Cardiac ventricle fibroblast (primary cell): ENCODE measurements around the gene TAF12. TPM values are rescaled to one million over a fixed set of nuclear protein-coding genes. Genes with fewer than 3 reads are reported as not detected.

Experiments
- total RNA-seq: library from RNA; depleted of rRNA; stranded (reverse); fragments of >200 nt; gene quantifications from 2 replicates; pipeline ENCODE4 v1.2.3, GENCODE V29; 2015

The TAF12 gene, protein sequence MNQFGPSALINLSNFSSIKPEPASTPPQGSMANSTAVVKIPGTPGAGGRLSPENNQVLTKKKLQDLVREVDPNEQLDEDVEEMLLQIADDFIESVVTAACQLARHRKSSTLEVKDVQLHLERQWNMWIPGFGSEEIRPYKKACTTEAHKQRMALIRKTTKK
- total RNA-seq, result 24.1 and 29.5 TPM in 2 replicates

DNA sequence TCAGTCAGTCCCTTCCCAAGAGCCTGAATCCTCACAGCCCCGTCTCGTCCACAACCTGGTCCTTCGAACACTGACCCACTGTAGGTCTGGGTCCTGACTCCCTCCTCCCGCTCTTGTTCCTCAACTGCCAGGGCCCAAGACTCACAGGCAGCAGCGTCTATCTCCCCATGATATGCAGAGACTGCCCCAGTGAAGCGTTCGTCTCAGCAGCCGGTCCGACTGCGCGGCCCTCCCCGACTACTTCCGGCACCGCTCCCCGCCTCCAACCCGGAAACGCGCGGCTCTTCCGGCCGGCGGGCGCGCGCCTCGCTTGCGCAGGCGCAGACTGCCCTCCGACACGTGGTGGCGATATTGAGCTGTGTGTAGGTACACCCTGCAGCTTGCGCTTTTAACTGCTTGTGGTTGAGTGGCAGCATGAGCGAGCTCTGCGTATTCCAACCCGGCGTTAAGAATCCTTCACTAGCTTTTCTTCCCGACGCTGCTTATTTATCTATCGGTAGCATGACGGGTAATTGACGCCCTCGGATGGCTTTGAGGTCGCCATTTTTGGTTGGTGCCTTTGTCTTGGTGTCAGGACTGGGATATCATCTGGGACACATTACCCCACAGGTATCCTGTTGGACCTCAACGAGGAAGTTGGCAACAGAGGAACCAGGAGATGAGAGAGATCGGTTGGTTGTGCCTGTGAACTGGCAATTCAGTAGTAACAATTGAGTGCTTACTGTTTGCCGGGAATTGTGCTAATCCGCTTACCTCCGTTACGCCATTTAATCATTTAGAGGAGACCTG lies at the start of gene TAF12:
Gene TAF12 (minus strand): TSS at position 221 of the 789 bp plus-strand sequence. CDS start 20,986 bp downstream, outside the sequence.

DNA sequence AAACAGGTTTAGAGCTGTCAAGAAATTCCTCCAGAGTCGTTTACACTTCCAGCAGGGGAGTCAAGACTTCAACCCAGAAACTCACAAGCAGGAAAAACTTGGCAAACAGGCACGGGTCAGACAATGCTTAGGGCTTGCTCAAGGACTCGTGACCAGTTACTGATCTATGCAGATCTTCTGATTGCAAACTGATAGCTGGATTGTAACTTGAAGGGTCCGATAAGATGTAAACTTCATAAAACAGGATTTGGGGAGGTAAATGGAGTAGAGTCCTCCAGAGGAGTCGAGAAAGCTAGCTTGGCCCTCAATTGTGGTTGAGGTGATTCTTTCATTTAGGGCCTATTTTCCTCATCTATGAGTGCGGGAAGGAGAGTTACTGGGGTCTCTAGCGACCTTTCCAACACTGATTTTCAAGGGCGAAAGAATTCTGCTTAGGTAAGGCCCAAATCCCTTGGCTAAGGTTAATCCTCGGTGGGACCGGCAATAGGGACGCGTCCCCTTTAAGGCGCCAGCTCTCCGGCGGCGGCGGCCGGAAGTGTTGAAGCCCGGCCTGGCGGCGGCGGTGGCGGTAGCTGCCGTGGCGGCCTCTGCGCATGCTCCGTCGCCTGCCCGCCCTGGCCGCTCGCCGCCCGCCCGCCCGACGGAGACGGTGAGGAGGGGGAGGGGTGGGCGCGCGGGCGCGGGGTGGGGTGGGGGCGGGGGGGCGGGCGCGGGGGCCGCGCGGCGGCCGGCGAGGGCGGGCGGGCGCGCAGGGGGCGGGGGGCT lies 25.5 kb upstream of the TAF12 start, which contains the start of gene GMEB1:
Gene GMEB1 (plus strand): TSS at position 594 of the 765 bp plus-strand sequence. CDS start 14,829 bp downstream, outside the sequence.

DNA sequence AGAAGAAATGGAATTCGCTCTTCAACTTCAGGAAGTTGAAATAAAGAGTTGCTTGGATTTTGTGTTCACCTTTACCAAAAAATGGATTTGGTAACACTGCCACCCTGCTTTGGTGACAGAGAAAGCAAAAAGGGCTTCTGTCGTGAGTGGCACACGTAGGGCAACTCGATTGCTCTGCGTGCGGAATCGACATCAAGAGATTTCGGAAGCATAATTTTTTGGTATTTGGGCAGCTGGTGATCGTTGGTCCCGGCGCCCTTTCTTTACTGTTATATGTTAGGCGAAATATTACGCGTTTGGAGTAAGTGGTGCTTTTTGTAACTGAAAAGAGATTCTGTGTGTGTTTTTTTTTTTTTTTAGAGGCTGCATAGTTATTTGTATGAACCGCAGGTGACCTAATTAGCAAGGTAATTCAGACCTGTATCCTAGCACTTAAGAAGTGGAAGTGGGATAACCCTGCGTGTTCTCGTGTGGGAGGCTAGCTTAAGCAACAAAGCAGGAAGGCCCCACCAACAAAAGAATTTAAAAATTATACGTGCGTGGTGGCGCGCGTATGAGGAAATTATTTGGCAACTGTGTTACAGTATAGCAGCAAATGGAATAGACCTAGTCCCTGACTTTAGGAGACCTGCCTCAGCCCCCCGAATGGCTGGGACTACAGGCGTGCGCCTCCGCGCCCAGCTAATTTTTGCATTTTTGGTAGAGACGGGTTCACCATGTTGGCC lies 5.8 kb upstream of the TAF12 start, which contains the start of gene RNU11:
Gene RNU11 (plus strand): TSS at position 127 of the 725 bp plus-strand sequence.

DNA sequence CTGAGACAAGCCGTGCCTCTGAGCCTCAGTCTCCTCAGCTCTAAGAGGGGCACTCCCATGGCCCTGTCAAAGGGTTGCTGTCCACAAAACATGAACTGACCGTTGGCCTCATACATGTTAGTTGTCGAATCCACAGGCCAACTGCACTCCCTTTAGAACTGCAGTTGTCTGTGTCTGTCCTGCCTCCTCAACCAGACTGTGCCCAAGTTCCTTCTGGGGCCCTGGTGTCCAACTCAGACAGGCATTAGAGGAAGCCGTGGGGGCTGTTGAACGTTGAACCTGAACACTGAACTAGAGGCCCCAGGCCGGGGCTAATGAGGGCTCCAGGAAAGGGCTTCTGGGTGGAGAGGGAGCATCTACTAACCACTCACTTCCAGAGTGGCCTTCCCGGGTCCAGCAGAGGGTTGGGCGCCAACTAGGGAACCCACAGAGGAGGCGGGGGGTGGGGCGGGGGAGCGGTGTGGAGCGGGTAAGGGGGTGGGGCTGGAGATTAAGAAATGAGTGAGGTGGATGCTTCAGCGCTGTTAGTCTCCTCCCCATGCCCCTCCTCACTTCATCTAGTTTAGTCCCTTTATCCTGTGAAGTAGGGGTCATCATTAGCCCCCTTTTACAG lies 51.1 kb downstream of the TAF12 start, which contains the start of gene RAB42:
Gene RAB42 (plus strand): TSS at position 558 of the 613 bp plus-strand sequence. CDS start 247 bp downstream, outside the sequence.

Other genes with a start within 250 kb of the TAF12 start
- gene RCC1, start 137.0 kb downstream of the TAF12 start, total RNA-seq, result 28.1 and 35.4 TPM in 2 replicates
- gene TRNAU1AP, start 90.0 kb downstream of the TAF12 start, total RNA-seq, result 13.8 and 16.1 TPM in 2 replicates
- 3.2 and 6.8 TPM in 2 replicates for gene RAB42, start 50.8 kb downstream of the TAF12 start, total RNA-seq
- gene RNU11, start 5.5 kb upstream of the TAF12 start, total RNA-seq, result not detected in 2 replicates
- 5.9 and 7.1 TPM in 2 replicates for gene GMEB1, start 25.7 kb upstream of the TAF12 start, total RNA-seq
- gene YTHDF2, start 93.9 kb upstream of the TAF12 start, total RNA-seq, result 39.8 and 44.1 TPM in 2 replicates
- not detected in 2 replicates for gene OPRD1, start 169.1 kb upstream of the TAF12 start, total RNA-seq